Upper lobe of left lung (tissue), 4 donors: Measurements from ENCODE around the gene CD200R1.

Source experiments
- EP300 ChIP-seq, 4 donors: sonication (generic); formaldehyde crosslinking; IDR thresholded peaks; one replicate each; pipeline ENCODE4 v1.5.1; 2017; ENCODE audit warnings: antibody characterized with exemption in 4 of 4, control low read depth in 2 of 4
- TF ChIP-seq, protein P1 (sequence below), 6 experiments: fragments of 450-650 bp in 4 of 6; fragments of 200-600 bp in 2 of 6; sonication (generic) in 2 of 6; IDR thresholded peaks; one replicate each; pipeline ENCODE4 v1.5.1; 2016 to 2019; ENCODE audit warnings: antibody characterized with exemption in 6 of 6

DNA sequence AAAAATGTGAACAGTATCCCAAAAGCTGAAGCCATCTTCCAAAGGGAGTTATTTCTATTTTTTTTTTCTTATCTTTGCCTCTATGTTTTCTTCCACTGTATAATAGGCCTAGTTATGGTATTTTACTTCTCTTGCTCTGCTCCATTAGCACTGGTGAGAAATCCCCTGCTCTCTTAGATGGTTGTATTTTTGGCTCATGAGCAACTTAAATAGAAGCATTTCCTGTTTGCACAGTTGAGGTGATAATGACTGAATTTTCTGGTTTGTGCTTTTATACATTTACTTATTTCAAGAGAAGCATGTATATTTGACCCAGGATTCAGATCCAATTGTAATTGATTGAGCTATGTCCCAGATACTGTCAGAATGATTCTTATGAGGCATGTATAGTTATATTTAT lies 66.7 kb downstream of the CD200R1 start:
- no peak for TF ChIP-seq EP300 (IDR thresholded peaks at IDR 0.05)
- TF ChIP-seq, protein P1, sequence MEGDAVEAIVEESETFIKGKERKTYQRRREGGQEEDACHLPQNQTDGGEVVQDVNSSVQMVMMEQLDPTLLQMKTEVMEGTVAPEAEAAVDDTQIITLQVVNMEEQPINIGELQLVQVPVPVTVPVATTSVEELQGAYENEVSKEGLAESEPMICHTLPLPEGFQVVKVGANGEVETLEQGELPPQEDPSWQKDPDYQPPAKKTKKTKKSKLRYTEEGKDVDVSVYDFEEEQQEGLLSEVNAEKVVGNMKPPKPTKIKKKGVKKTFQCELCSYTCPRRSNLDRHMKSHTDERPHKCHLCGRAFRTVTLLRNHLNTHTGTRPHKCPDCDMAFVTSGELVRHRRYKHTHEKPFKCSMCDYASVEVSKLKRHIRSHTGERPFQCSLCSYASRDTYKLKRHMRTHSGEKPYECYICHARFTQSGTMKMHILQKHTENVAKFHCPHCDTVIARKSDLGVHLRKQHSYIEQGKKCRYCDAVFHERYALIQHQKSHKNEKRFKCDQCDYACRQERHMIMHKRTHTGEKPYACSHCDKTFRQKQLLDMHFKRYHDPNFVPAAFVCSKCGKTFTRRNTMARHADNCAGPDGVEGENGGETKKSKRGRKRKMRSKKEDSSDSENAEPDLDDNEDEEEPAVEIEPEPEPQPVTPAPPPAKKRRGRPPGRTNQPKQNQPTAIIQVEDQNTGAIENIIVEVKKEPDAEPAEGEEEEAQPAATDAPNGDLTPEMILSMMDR (IDR thresholded peaks at IDR 0.05), result no peak
